Neuron (in vitro differentiated cells): Measurements from ENCODE around the gene RASGRP3.

Source experiments
- H2AFZ ChIP-seq: one replicate; pipeline ENCODE4 v1.6.1; 2013; ENCODE audit warnings: low read depth, mild to moderate bottlenecking, inconsistent platforms, low read length, moderate library complexity
- H3K27me3 ChIP-seq: one replicate; pipeline ENCODE4 v1.6.1; 2013; ENCODE audit warnings: low read length; ENCODE audit not compliant: insufficient read depth
- H3K36me3 ChIP-seq: one replicate; pipeline ENCODE4 v1.6.1; 2013; ENCODE audit warnings: low read length; ENCODE audit not compliant: insufficient read depth
- H3K4me1 ChIP-seq: one replicate; pipeline ENCODE4 v1.6.1; 2013; ENCODE audit warnings: low read length; ENCODE audit not compliant: insufficient read depth
- H3K4me3 ChIP-seq: 2 replicates; pipeline ENCODE4 v1.5.1; 2013; ENCODE audit warnings: mild to moderate bottlenecking, low read length, moderate library complexity
- H3K9me3 ChIP-seq: one replicate; pipeline ENCODE4 v1.6.1; 2013; ENCODE audit warnings: low read length

RASGRP3 gene

DNA sequence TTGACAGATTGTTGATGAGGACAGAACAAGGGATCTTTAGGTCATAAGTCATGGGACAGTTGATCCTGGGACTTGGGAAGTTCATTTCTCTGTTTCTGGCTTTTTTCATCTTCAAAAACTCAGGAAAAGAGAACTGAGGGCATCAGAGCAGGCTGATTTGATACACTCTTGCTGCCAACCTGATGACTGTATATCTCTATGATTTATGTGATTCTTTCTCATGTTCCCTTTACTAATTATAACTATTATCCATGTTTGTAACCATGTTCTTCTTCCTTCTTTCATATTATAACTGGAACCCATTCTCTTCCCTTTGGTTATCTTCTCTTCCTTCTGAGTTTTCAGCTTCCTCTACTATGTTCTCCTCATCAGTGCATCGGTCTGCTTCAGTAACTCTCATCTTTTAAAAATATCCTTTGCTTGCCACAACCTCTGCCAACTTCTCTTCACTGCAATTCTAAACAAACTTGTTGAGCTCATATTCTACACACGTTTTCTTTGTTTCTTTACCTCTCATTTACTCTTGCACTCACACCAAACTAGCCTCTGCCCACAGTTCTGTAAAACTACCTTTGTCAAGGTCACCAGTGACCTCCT is 13.5 kb downstream of the RASGRP3 start:
- Histone ChIP-seq H3K27me3 (no peaks in the 10 kb centered on the region), H2AFZ (no peak overlapping the region), H3K4me1 (peaks cover 4% of the 10 kb centered on the region), H3K9me3 (no peaks in the 10 kb centered on the region), H3K4me3 (no peak overlapping the region), H3K36me3 (no peaks in the 10 kb centered on the region)

- no peak overlapping the region for H2AFZ ChIP-seq
- H3K36me3 ChIP-seq: no peaks in the 10 kb centered on the region
- no peaks in the 10 kb centered on the region for H3K27me3 ChIP-seq
- H3K4me1 ChIP-seq: peaks cover 4% of the 10 kb centered on the region
- no peaks in the 10 kb centered on the region for H3K9me3 ChIP-seq
- H3K4me3 ChIP-seq: no peak overlapping the region
These were observed 15.1 kb downstream of the RASGRP3 start for GRCh38 chr2:33491441-33492084.

DNA sequence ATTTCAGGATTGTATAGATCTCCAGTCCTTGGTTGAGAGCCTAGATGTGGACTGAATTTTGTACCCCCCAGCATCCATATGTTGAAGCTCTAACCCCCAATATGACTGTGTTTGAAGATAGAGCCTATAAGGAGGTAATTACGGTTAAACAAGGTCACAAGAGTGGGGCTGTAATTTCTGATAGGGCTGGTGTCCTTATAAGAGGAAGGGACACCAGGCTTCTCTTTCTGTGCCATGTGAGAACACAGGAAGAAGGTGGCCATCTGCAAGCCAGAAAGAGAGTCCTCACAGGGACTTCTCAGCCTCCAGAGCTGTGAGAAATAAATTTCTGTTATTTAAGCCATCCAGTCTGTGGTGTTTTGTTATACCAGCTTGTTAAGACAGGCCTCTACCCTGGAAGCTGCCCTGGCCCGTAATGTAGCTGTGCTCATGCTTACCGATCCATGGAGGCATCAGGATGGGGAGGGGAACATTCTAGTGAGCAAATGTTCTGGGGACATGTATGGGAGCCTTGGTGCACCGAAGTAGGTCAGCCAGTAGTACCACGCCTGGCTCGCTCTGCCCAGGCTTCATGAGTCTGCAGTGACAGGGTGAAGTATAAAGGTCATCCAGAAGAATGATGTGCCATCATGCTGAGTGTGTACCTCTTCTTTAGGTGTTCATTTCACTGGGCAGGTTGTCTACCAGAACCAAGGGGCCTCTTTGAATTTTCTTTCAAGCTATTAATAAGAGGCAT is 16.1 kb downstream of the RASGRP3 start:
- no peak overlapping the region for H3K4me3 ChIP-seq
- H3K9me3 ChIP-seq: no peaks in the 10 kb centered on the region
- H3K27me3 ChIP-seq: no peaks in the 10 kb centered on the region
- H3K4me1 ChIP-seq: peaks cover 4% of the 10 kb centered on the region
- no peaks in the 10 kb centered on the region for H3K36me3 ChIP-seq
- no peak overlapping the region for H2AFZ ChIP-seq

DNA sequence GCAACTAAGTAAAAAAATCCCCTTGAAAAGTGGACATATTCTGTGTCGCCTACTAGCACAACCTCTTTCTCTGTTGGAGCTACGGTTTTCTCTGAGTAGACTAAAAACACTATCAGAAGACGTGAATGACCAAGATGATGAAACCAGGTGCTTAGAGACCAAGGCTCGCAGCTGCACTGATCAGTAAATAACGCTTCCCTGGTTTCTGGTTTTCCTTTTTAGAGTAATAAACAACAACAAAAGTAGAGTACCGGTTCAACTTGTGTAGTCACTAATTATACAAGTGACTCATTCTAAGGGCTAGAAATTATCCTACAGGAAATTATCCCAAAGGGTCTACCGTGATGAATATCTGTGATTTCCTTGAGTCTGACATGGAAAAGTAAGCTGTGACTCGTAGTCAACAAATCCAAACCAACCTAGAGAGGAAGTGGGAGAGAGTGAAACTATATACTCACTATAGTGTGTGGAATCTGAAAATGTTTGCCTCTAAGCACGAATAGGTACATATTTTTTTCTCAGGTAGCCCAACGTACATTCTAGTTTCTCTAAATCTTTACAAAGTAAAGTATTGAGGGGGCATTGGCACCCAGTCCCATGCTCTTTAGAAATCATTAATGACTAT is 17.8 kb downstream of the RASGRP3 start:
- Histone ChIP-seq H3K36me3 (no peaks in the 10 kb centered on the region), H3K4me3 (no peak overlapping the region), H3K27me3 (no peaks in the 10 kb centered on the region)

GRCh38 chr2:33494877-33495641 is 18.6 kb downstream of the RASGRP3 start:
- no peak overlapping the region for H3K4me3 ChIP-seq

More for the DNA sequence above, 17.8 kb downstream of the RASGRP3 start:
- no peak overlapping the region for H2AFZ ChIP-seq
- peaks cover 4% of the 10 kb centered on the region for H3K4me1 ChIP-seq
- H3K9me3 ChIP-seq: no peaks in the 10 kb centered on the region

DNA sequence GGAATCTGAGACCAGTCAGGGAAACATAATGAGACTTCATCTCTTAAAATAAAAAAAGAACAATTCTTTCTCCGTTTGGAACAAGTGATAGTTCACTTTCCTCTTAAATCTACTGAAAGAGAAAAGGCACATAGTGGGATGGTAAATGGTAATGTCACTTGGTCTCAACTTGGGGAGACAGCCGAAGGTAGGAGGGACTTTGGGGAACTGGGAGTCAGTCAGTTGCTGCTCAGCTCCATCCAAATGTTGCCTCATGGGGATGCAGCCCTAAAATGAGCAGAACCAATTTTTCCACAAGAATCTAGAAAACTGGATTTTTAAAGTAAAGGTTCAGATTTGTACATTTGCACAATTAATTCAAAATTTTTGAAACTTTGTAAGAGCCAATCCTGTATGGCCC is 19.2 kb downstream of the RASGRP3 start:
- Histone ChIP-seq H3K4me1 (no peaks in the 10 kb centered on the region), H3K4me3 (no peak overlapping the region), H3K27me3 (no peaks in the 10 kb centered on the region), H2AFZ (no peak overlapping the region), H3K36me3 (no peaks in the 10 kb centered on the region), H3K9me3 (no peaks in the 10 kb centered on the region)

More at GRCh38 chr2:33494877-33495641, 18.6 kb downstream of the RASGRP3 start:
- H2AFZ ChIP-seq: no peak overlapping the region
- peaks cover 4% of the 10 kb centered on the region for H3K4me1 ChIP-seq
- no peaks in the 10 kb centered on the region for H3K36me3 ChIP-seq
- H3K9me3 ChIP-seq: no peaks in the 10 kb centered on the region
- H3K27me3 ChIP-seq: no peaks in the 10 kb centered on the region

DNA sequence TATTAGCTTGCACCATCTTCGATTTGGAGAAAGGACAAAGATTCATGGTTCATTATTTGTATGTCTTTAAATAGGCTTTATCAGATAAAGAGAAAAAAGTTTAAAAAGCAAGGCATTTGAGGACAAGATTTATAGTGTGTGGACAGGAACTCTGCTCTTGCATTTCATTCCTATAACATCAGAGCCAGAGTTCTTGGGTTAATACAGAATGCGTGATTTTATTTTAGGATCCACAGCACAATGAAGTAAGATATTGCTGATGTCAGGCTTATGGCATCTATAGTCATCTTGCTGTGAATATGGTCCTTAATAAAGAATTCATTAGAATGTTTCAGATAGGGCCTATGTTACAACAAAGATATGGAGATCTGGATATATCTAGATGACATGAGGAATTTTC is 19.7 kb downstream of the RASGRP3 start:
- H2AFZ ChIP-seq: no peak overlapping the region
- H3K27me3 ChIP-seq: no peaks in the 10 kb centered on the region
- no peak overlapping the region for H3K4me3 ChIP-seq
- H3K4me1 ChIP-seq: no peaks in the 10 kb centered on the region
- no peaks in the 10 kb centered on the region for H3K9me3 ChIP-seq
- no peaks in the 10 kb centered on the region for H3K36me3 ChIP-seq

GRCh38 chr2:33496726-33497125 is 20.3 kb downstream of the RASGRP3 start:
- Histone ChIP-seq H3K27me3 (no peaks in the 10 kb centered on the region), H2AFZ (no peak overlapping the region), H3K4me3 (no peak overlapping the region), H3K9me3 (no peaks in the 10 kb centered on the region), H3K4me1 (no peaks in the 10 kb centered on the region), H3K36me3 (no peaks in the 10 kb centered on the region)

DNA sequence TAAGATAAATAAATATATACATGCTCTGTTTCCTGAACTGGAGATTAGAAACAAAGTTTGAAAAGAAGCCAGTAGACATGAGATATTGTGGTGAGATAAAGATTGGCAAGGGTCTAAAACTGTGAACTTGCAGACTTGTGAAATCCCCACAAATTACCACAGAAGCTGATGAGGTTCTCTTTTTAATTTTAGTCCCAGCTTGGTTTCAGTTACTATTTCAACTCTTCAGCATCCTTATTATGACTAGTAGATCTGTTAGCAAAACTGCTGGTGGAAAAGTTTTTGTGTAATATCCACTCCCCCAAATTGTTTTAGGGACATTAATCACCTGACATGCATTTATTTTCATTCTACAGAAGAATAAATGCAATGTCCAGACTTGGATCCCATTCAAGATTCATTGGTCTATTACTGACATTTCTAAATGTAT is 20.8 kb downstream of the RASGRP3 start:
- no peaks in the 10 kb centered on the region for H3K27me3 ChIP-seq
- no peaks in the 10 kb centered on the region for H3K9me3 ChIP-seq
- no peaks in the 10 kb centered on the region for H3K4me1 ChIP-seq
- no peak overlapping the region for H3K4me3 ChIP-seq
- no peak overlapping the region for H2AFZ ChIP-seq
- no peaks in the 10 kb centered on the region for H3K36me3 ChIP-seq

GRCh38 chr2:33498291-33498956 is 22.0 kb downstream of the RASGRP3 start:
- no peaks in the 10 kb centered on the region for H3K9me3 ChIP-seq
- H3K4me3 ChIP-seq: no peak overlapping the region
- no peaks in the 10 kb centered on the region for H3K4me1 ChIP-seq
- H2AFZ ChIP-seq: no peak overlapping the region
- no peaks in the 10 kb centered on the region for H3K27me3 ChIP-seq
- H3K36me3 ChIP-seq: no peaks in the 10 kb centered on the region

- H3K4me3 ChIP-seq: no peak overlapping the region
- H3K27me3 ChIP-seq: no peaks in the 10 kb centered on the region
- no peak overlapping the region for H2AFZ ChIP-seq
- no peaks in the 10 kb centered on the region for H3K36me3 ChIP-seq
- no peaks in the 10 kb centered on the region for H3K4me1 ChIP-seq
- H3K9me3 ChIP-seq: no peaks in the 10 kb centered on the region
These were observed 23.7 kb downstream of the RASGRP3 start for GRCh38 chr2:33500177-33500576.

- Histone ChIP-seq H3K4me1 (no peaks in the 10 kb centered on the region), H2AFZ (no peak overlapping the region), H3K9me3 (no peaks in the 10 kb centered on the region), H3K27me3 (no peaks in the 10 kb centered on the region), H3K4me3 (no peak overlapping the region), H3K36me3 (no peaks in the 10 kb centered on the region)
These were observed 25.6 kb downstream of the RASGRP3 start for GRCh38 chr2:33502025-33502424.
